GM23248 (cell line): ENCODE measurements around the gene KCTD13. TPM values are rescaled to one million over a fixed set of nuclear protein-coding genes. Genes with fewer than 3 reads are reported as not detected.

Experiments
- DNase-seq: peaks from one replicate; pipeline ENCODE4 v3.0.0-alpha.2; 2015
- H2AFZ ChIP-seq: fragments of 200-600 bp; sonication (generic); 2 replicates; pipeline ENCODE4 v1.6.1; 2016; ENCODE audit warnings: antibody characterized with exemption
- H3F3A ChIP-seq: fragments of 200-600 bp; sonication (generic); 2 replicates; pipeline ENCODE4 v1.6.1; 2016; ENCODE audit warnings: mild to moderate bottlenecking, antibody characterized with exemption, mixed run types; ENCODE audit not compliant: insufficient read depth
- H3K27ac ChIP-seq: fragments of 200-600 bp; sonication (generic); 2 replicates; pipeline ENCODE4 v1.5.1; 2016; ENCODE audit warnings: mild to moderate bottlenecking
- H3K27me3 ChIP-seq: fragments of 200-600 bp; sonication (generic); replicated peaks from 2 replicates; pipeline ENCODE4 v1.6.1; 2016; ENCODE audit warnings: mild to moderate bottlenecking; ENCODE audit not compliant: insufficient read depth
- H3K36me3 ChIP-seq: fragments of 200-600 bp; sonication (generic); 2 replicates; pipeline ENCODE4 v1.6.1; 2016; ENCODE audit warnings: low read depth, mild to moderate bottlenecking
- H3K4me1 ChIP-seq: fragments of 200-600 bp; sonication (generic); 2 replicates; pipeline ENCODE4 v1.6.1; 2016; ENCODE audit warnings: mild to moderate bottlenecking; ENCODE audit not compliant: insufficient read depth
- H3K4me2 ChIP-seq: fragments of 200-600 bp; sonication (generic); one replicate; pipeline ENCODE4 v1.6.1; 2016; ENCODE audit warnings: mild to moderate bottlenecking; ENCODE audit not compliant: unreplicated experiment
- H3K4me3 ChIP-seq: fragments of 200-600 bp; sonication (generic); 2 replicates; pipeline ENCODE4 v1.5.1; 2016; ENCODE audit warnings: mild to moderate bottlenecking
- H3K79me2 ChIP-seq: fragments of 200-600 bp; sonication (generic); 2 replicates; pipeline ENCODE4 v1.6.1; 2016; ENCODE audit warnings: mild to moderate bottlenecking; ENCODE audit not compliant: insufficient read depth
- H3K9ac ChIP-seq: fragments of 200-600 bp; sonication (generic); 2 replicates; pipeline ENCODE4 v1.6.1; 2016; ENCODE audit warnings: mild to moderate bottlenecking
- H3K9me2 ChIP-seq: fragments of 200-600 bp; sonication (generic); 2 replicates; pipeline ENCODE4 v1.6.1; 2016; ENCODE audit warnings: mixed run types, mild to moderate bottlenecking, moderate library complexity; ENCODE audit not compliant: insufficient read depth
- H3K9me3 ChIP-seq: fragments of 200-600 bp; sonication (generic); one replicate; pipeline ENCODE4 v1.6.1; 2017; ENCODE audit warnings: low read depth
- H4K20me1 ChIP-seq: fragments of 200-600 bp; sonication (generic); 2 replicates; pipeline ENCODE4 v1.6.0; 2016; ENCODE audit not compliant: insufficient read depth
- EZH2 ChIP-seq: fragments of 200-600 bp; sonication (generic); IDR thresholded peaks from 2 replicates; pipeline ENCODE4 v1.6.1; 2018; ENCODE audit warnings: antibody characterized with exemption, mild to moderate bottlenecking; ENCODE audit not compliant: insufficient read depth, poor library complexity, severe bottlenecking
- EZH2phosphoT487 ChIP-seq: fragments of 200-600 bp; sonication (generic); IDR thresholded peaks from 2 replicates; pipeline ENCODE4 v1.6.1; 2018; ENCODE audit warnings: antibody characterized with exemption, moderate library complexity, mild to moderate bottlenecking, low read depth; ENCODE audit not compliant: insufficient read depth
- WGBS, 2 experiments: methylation state at CpG; one replicate each; pipeline ENCODE4 v1.1.6; 2015 to 2017; ENCODE audit warnings: low lambda C conversion rate in 2 of 2, low coverage in 1 of 2; ENCODE audit errors: missing lambda C conversion rate in 2 of 2; 5-methylcytosine and 5-hydroxymethylcytosine counted together
- in situ Hi-C: fragments of 300-500 bp; cut with MboI; formaldehyde crosslinking; loops from 2 replicates; pipeline ENCODE4 v1.15.0; 2020
- polyA plus RNA-seq: library from polyadenylated mRNA; unstranded; fragments of >200 nt; fragmentation: Nextera tagmentation; extraction: Ambion mirVana; gene quantifications from 2 replicates; pipeline ENCODE4 v1.2.1, GENCODE V29; 2016
- total RNA-seq: library from RNA; depleted of rRNA; stranded (reverse); fragments of >200 nt; shearing (Covaris generic); gene quantifications from 2 replicates; pipeline ENCODE4 v1.2.3, GENCODE V29; 2014

KCTD13 gene
- total and polyA plus RNA-seq, 2 experiments from 2014 or later = 12.6 to 14.7 TPM

- in situ Hi-C loops = no loop called here
- Histone ChIP-seq H3K27ac (no peak overlapping the region), H3F3A (0 out of 2 replicates have a peak, but pooled peaks cover 5% of the 10 kb centered on the region), H4K20me1 (no peaks in the 10 kb centered on the region), H3K4me2 (no peak overlapping the region), H3K4me1 (peaks cover 9% of the 10 kb centered on the region), H2AFZ (no peak overlapping the region), H3K27me3 (no peaks in the 10 kb centered on the region), H3K9ac (no peak overlapping the region), H3K9me3 (no peaks in the 10 kb centered on the region), H3K79me2 (peaks cover 30% of the 10 kb centered on the region), H3K36me3 (no peaks in the 10 kb centered on the region; the same call in 1 of the 2 replicates), H3K9me2 (no peaks in the 10 kb centered on the region), H3K4me3 (no peak overlapping the region)
- DNase-seq = no peak
- TF ChIP-seq EZH2phosphoT487 (no peak), EZH2 (no peak)
- WGBS, 2 experiments = 58 to 60% methylated on average over 4 of the region's 4 CpGs
Measured at GRCh38 chr16:29903590-29903989, 22.4 kb downstream of the KCTD13 start.

GRCh38 chr16:29901607-29901945 is 24.4 kb downstream of the KCTD13 start:
- DNase-seq = no peak
- no peak for TF ChIP-seq EZH2
- TF ChIP-seq EZH2phosphoT487 = no peak
- Histone ChIP-seq H3K27ac (no peak overlapping the region), H3K9me3 (no peaks in the 10 kb centered on the region), H3K27me3 (no peaks in the 10 kb centered on the region), H4K20me1 (no peaks in the 10 kb centered on the region), H3K9me2 (no peaks in the 10 kb centered on the region), H3K4me2 (peak overlapping the region; percentile 82), H2AFZ (no peak overlapping the region), H3F3A (no peaks in the 10 kb centered on the region), H3K79me2 (peaks cover 30% of the 10 kb centered on the region), H3K4me1 (peaks cover 9% of the 10 kb centered on the region), H3K36me3 (no peaks in the 10 kb centered on the region), H3K4me3 (peak overlapping the region; percentile 82), H3K9ac (peak overlapping the region; percentile 78; the same call in 1 of the 2 replicates)
- in situ Hi-C loops = no loop called here
- WGBS, 2 experiments = 91 to 93% methylated on average over 16 to 17 of the region's 19 CpGs

- peak overlapping the region; percentile 82 for H3K4me2 ChIP-seq
- peak; percentile 49 for DNase-seq
- H3K9ac ChIP-seq = peak overlapping the region; percentile 78
- H3K36me3 ChIP-seq = no peaks in the 10 kb centered on the region
- peak overlapping the region; percentile 82 for H2AFZ ChIP-seq
- H3K9me3 ChIP-seq = no peaks in the 10 kb centered on the region
- no peaks in the 10 kb centered on the region for H3K27me3 ChIP-seq
- H3K79me2 ChIP-seq = peaks cover 30% of the 10 kb centered on the region
- H3K4me3 ChIP-seq = peak overlapping the region; percentile 82
- in situ Hi-C loops = no loop called here
- peaks cover 9% of the 10 kb centered on the region for H3K4me1 ChIP-seq
- H3K9me2 ChIP-seq = no peaks in the 10 kb centered on the region
- no peaks in the 10 kb centered on the region for H3F3A ChIP-seq
- H4K20me1 ChIP-seq = no peaks in the 10 kb centered on the region
- TF ChIP-seq EZH2 (no peak), EZH2phosphoT487 (no peak)
- peak overlapping the region; percentile 73 for H3K27ac ChIP-seq
- 37 to 42% methylated on average over 20 to 31 of the region's 31 CpGs for WGBS, 2 experiments
Measured at GRCh38 chr16:29900888-29901606, 25.0 kb downstream of the KCTD13 start.

- peak within 1 kb of the TSS; percentile 82 for H3K4me2 ChIP-seq
- peak within 1 kb of the TSS; percentile 82 for H3K4me3 ChIP-seq
- DNase-seq = peak; percentile 95
- H3K9me2 ChIP-seq = no peaks in the 10 kb centered on the region
- in situ Hi-C loops = no loop called here
- no peaks in the 10 kb centered on the region for H3K36me3 ChIP-seq
- H3K4me1 ChIP-seq = peaks cover 9% of the 10 kb centered on the region
- H4K20me1 ChIP-seq = no peaks in the 10 kb centered on the region
- peaks cover 30% of the 10 kb centered on the region for H3K79me2 ChIP-seq
- H3F3A ChIP-seq = no peaks in the 10 kb centered on the region
- WGBS, 2 experiments = 1% methylated on average over 18 to 47 of the region's 67 CpGs
- peak within 1 kb of the TSS; percentile 81 for H3K27ac ChIP-seq
- H3K27me3 ChIP-seq = no peaks in the 10 kb centered on the region
- H2AFZ ChIP-seq = peak within 1 kb of the TSS; percentile 82
- H3K9ac ChIP-seq = peak within 1 kb of the TSS; percentile 79
- no peak for TF ChIP-seq EZH2phosphoT487
- TF ChIP-seq EZH2 = no peak
- no peaks in the 10 kb centered on the region for H3K9me3 ChIP-seq
Measured at GRCh38 chr16:29900102-29900887, 25.7 kb downstream of the KCTD13 start, which contains the start of gene ASPHD1. TSS of gene ASPHD1 (plus strand) at chr16:29900488. CDS start at chr16:29900972, 484 bp downstream.
